GM12878 (cell line): ENCODE measurements around the gene MPHOSPH9. TPM values are rescaled to one million over a fixed set of nuclear protein-coding genes. Genes with fewer than 3 reads are reported as not detected.

Source experiments
- ATAC-seq: fragments of 200-7000 bp; cut with Tn5 transposase; 3 replicates; pipeline ENCODE4 v1.9.1; 2020; ENCODE audit warnings: mild to moderate bottlenecking, moderate library complexity
- BruUV-seq: library from RNA; stranded (reverse); fragments of 400-500 nt; replicated peaks from 2 replicates; lab custom pipeline; 2021; lab: Mats Ljungman, UMichigan
- CTCF ChIA-PET: fragments of 300-600 bp; sonication (Branson Sonifier 250); formaldehyde crosslinking; extraction: SDS; loops from one replicate; lab custom pipeline; 2021; ENCODE audit warnings: inconsistent platforms; lab: Yijun Ruan, JAX
- POLR2A ChIA-PET: fragments of 350-600 bp; formaldehyde crosslinking; extraction: SDS; loops from one replicate; lab custom pipeline; 2021; ENCODE audit warnings: inconsistent platforms; lab: Charles Lee
- RAD21 ChIA-PET: fragments of 300-600 bp; sonication (Branson Sonifier 250); formaldehyde crosslinking; loops from one replicate; lab custom pipeline; 2023; ENCODE audit warnings: antibody characterized with exemption; ENCODE audit not compliant: unreplicated experiment; lab: Charles Lee
- SMC1A ChIA-PET: fragments of 300-600 bp; sonication (Branson Sonifier 250); formaldehyde crosslinking; loops from one replicate; lab custom pipeline; 2023; ENCODE audit not compliant: unreplicated experiment, uncharacterized antibody; lab: Charles Lee
- DNase-seq: peaks from one replicate; pipeline ENCODE4 v3.0.0-alpha.2; 2011; ENCODE audit warnings: low read depth, low spot score
- FAIRE-seq: peaks from 3 replicates; lab custom pipeline; 2011; peaks lifted over from hg19 to GRCh38; lab: Jason Lieb, UNC
- H2AFZ ChIP-seq: 2 replicates; pipeline ENCODE4 v1.6.0; 2011; ENCODE audit warnings: low read depth, low read length, control low read depth; ENCODE audit not compliant: control insufficient read depth
- H3K27ac ChIP-seq: 2 replicates; pipeline ENCODE4 v1.5.1; 2011; ENCODE audit warnings: control low read depth; ENCODE audit not compliant: control insufficient read depth, insufficient read depth
- H3K27me3 ChIP-seq, 2 experiments: replicated peaks in 1 of 2; 2 replicates each; pipeline versions ENCODE4 v1.6.0 to v1.6.1; 2011; ENCODE audit warnings: low read length in 1 of 2; ENCODE audit not compliant: control insufficient read depth in 2 of 2, insufficient read depth in 2 of 2
- H3K36me3 ChIP-seq, 2 experiments: 2 replicates each; pipeline ENCODE4 v1.5.1; 2011; ENCODE audit warnings: low read length in 1 of 2; ENCODE audit not compliant: control insufficient read depth in 2 of 2, insufficient read depth in 2 of 2
- H3K4me1 ChIP-seq: 2 replicates; pipeline ENCODE4 v1.6.1; 2011; ENCODE audit warnings: mild to moderate bottlenecking, low read length, moderate library complexity, mixed read lengths; ENCODE audit not compliant: control insufficient read depth, insufficient read depth
- H3K4me2 ChIP-seq: 2 replicates; pipeline ENCODE4 v1.6.0; 2011; ENCODE audit warnings: control low read depth; ENCODE audit not compliant: control insufficient read depth, insufficient read depth
- H3K4me3 ChIP-seq: fragments of 200-600 bp; sonication (generic); 2 replicates; pipeline ENCODE4 v1.5.1; 2016
- H3K79me2 ChIP-seq: 2 replicates; pipeline ENCODE4 v1.6.0; 2011; ENCODE audit warnings: low read length; ENCODE audit not compliant: control insufficient read depth, insufficient read depth
- H3K9ac ChIP-seq: 2 replicates; pipeline ENCODE4 v1.8.0; 2011; ENCODE audit warnings: low read length, control low read depth, mixed read lengths; ENCODE audit not compliant: control insufficient read depth, insufficient read depth
- H3K9me3 ChIP-seq: replicated peaks from 3 replicates; pipeline ENCODE4 v1.5.1; 2011; ENCODE audit warnings: mild to moderate bottlenecking, low read length; ENCODE audit not compliant: control insufficient read depth, insufficient read depth
- H4K20me1 ChIP-seq: 2 replicates; pipeline ENCODE4 v1.6.0; 2011; ENCODE audit not compliant: control insufficient read depth, insufficient read depth
- BRCA1 ChIP-seq: IDR thresholded peaks from 2 replicates; pipeline ENCODE4 v1.6.1; 2011; ENCODE audit warnings: low read depth, low read length, improper control_type of control experiment
- HDGF ChIP-seq: fragments of 450-650 bp; IDR thresholded peaks from 2 replicates; pipeline ENCODE4 v1.6.1; 2016; ENCODE audit warnings: antibody characterized with exemption
- KAT2A ChIP-seq: conservative IDR thresholded peaks from 2 replicates; pipeline ENCODE4 v1.6.1; 2011; ENCODE audit warnings: low read depth, low read length; ENCODE audit not compliant: control insufficient read depth
- RFX5 ChIP-seq: IDR thresholded peaks from 2 replicates; pipeline ENCODE4 v1.6.1; 2011; ENCODE audit warnings: low read depth, low read length, improper control_type of control experiment
- SMAD5 ChIP-seq: IDR thresholded peaks from 2 replicates; pipeline ENCODE4 v1.6.1; 2016; ENCODE audit warnings: antibody characterized with exemption, low read depth
- SRF ChIP-seq, 2 experiments: IDR thresholded peaks; 2 replicates each; pipeline ENCODE4 v1.6.1; 2011; ENCODE audit warnings: low read depth in 2 of 2, low read length in 2 of 2, mild to moderate bottlenecking in 1 of 2, moderate library complexity in 1 of 2
- STAT1 ChIP-seq: fragments of 450-650 bp; conservative IDR thresholded peaks from 2 replicates; pipeline ENCODE4 v1.6.1; 2014; ENCODE audit warnings: antibody characterized with exemption, mild to moderate bottlenecking
- TCF12 ChIP-seq: IDR thresholded peaks from 2 replicates; pipeline ENCODE4 v1.6.1; 2011; ENCODE audit warnings: low read depth, mild to moderate bottlenecking, low read length
- WRNIP1 ChIP-seq: IDR thresholded peaks from 2 replicates; pipeline ENCODE4 v1.6.1; 2011; ENCODE audit warnings: low read depth, low read length, improper control_type of control experiment, borderline replicate concordance
- ZNF622 ChIP-seq: fragments of 450-650 bp; IDR thresholded peaks from 2 replicates; pipeline ENCODE4 v1.6.1; 2017; ENCODE audit warnings: mild to moderate bottlenecking, inconsistent platforms
- WGBS: methylation state at CpG from one replicate; pipeline ENCODE4 v1.1.6; 2016; ENCODE audit warnings: low lambda C conversion rate; ENCODE audit not compliant: insufficient replicate concordance, insufficient coverage; ENCODE audit errors: missing lambda C conversion rate; 5-methylcytosine and 5-hydroxymethylcytosine counted together
- in situ Hi-C: fragments of 300-500 bp; cut with MboI; formaldehyde crosslinking; loops from 9 replicates; pipeline ENCODE4 v1.14.3; 2018; ENCODE audit warnings: mixed read lengths
- intact Hi-C: fragments of 100-400 bp; cut with micrococcal nuclease; formaldehyde crosslinking; loops from one replicate; pipeline ENCODE4 v1.14.2; 2022; ENCODE audit not compliant: unreplicated experiment
- polyA plus RNA-seq, 11 experiments: library from polyadenylated mRNA; depleted of rRNA in 4 of 11; unstranded in 6 of 11; stranded (reverse) in 5 of 11; fragments of >200 nt; fragmentation: Nextera tagmentation in 4 of 11; fragmentation: Illumina TruSeq in 1 of 11; extraction: Ambion mirVana in 4 of 11; extraction: Trizol in 1 of 11; gene quantifications; 1 replicate in 1 of 11; 2 replicates in 10 of 11; pipeline versions ENCODE4 v1.2.1 to v1.2.3, GENCODE V29; 2011 to 2016; ENCODE audit warnings: inconsistent platforms in 2 of 11, missing spikeins in 2 of 11, low read depth in 1 of 11
- total RNA-seq, 4 experiments: library from RNA; depleted of rRNA in 3 of 4; stranded (reverse); fragments of >200 nt in 3 of 4; fragmentation: Illumina TruSeq in 1 of 4; extraction: Trizol in 1 of 4; gene quantifications; 2 replicates each; pipeline versions ENCODE4 v1.2.1 to v1.2.3, GENCODE V29; 2013 to 2021
- TF ChIP-seq, protein P1 (sequence below): IDR thresholded peaks from 2 replicates; pipeline ENCODE4 v1.6.1; 2012; ENCODE audit warnings: mild to moderate bottlenecking, low read depth, low read length
- TF ChIP-seq, protein P2 (sequence below): IDR thresholded peaks from 2 replicates; pipeline ENCODE4 v1.6.1; 2011; ENCODE audit warnings: low read depth, low read length, improper control_type of control experiment, borderline replicate concordance
- TF ChIP-seq, protein P3 (sequence below): fragments of 450-650 bp; IDR thresholded peaks from 2 replicates; pipeline ENCODE4 v1.6.1; 2018; ENCODE audit warnings: mild to moderate bottlenecking, low read depth, moderate library complexity; ENCODE audit not compliant: partially characterized antibody

Gene MPHOSPH9
- total and polyA plus RNA-seq, 10 of the 15 experiments (the other 5 are each of a cell fraction or from before 2014, with no cell fraction given) = 11.5 to 72.2 (median 45.7) TPM

DNA sequence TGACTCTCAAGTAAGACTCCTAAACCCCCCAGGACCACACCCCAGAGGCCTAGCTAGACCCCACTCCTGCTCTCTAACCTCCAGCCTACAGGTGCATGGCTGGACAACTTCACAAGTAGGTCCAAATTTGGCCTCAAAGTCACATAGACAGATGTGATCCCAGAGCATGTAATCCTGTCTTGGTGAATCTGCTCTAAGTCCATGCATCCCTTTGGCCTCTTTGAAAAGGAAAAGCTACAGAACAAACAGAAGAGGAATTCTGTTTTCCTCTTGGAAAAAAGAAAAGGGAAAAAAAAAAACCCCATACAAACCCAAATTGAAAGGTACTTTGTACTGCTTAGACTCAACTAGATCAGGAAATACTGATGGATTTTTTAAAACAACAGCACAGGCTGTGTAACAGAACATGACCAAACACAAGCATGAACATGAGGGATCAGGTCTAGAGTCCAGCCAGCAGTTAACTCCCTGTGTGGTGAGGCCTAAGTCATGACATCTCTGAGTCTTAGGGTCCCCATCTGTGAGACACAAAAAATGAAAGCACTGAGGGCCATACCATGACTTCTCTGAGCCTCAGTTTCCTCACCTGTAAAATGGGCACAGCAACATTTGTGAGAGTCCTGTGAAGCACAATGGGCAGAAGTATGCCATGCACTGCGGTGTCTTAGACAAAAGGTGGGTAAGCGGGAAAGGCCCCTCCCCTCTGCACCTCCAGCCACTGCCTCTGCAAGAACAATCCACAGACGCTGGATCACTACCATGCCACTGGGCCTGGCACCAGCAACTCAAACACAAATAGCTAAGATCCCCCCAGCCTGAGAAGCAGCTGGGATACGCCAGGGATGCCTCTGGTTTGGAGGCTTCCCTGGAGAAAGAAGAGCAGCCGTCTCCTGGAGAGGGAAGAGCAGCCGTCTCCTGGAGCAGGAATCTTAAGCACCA is 92.0 kb downstream of the MPHOSPH9 start:
- FAIRE-seq (no peak), DNase-seq (no peak), ATAC-seq (no peak)
- H3K27ac ChIP-seq = no peak overlapping the region
- no peak overlapping the region for H3K9ac ChIP-seq
- no peaks in the 10 kb centered on the region for H3K9me3 ChIP-seq
- no peaks in the 10 kb centered on the region for H4K20me1 ChIP-seq
- no peak overlapping the region for H3K4me3 ChIP-seq
- ChIA-PET SMC1A (no interaction called here), CTCF (no interaction called here), POLR2A (no interaction called here), RAD21 (no interaction called here)
- no peaks in the 10 kb centered on the region for H3K79me2 ChIP-seq
- H3K27me3 ChIP-seq = no peaks in the 10 kb centered on the region
- intact Hi-C loops = no loop called here
- in situ Hi-C loops = no loop called here
- TF ChIP-seq SMAD5 (no peak), TCF12 (no peak), BRCA1 (no peak), KAT2A (no peak), STAT1 (no peak), WRNIP1 (no peak), SRF (IDR thresholded peaks at IDR 0.05; ENCODE audit: low read depth in 2 of 2, low read length in 2 of 2) (no peak), ZNF622 (no peak), HDGF (no peak), RFX5 (no peak)
- TF ChIP-seq, protein P1, sequence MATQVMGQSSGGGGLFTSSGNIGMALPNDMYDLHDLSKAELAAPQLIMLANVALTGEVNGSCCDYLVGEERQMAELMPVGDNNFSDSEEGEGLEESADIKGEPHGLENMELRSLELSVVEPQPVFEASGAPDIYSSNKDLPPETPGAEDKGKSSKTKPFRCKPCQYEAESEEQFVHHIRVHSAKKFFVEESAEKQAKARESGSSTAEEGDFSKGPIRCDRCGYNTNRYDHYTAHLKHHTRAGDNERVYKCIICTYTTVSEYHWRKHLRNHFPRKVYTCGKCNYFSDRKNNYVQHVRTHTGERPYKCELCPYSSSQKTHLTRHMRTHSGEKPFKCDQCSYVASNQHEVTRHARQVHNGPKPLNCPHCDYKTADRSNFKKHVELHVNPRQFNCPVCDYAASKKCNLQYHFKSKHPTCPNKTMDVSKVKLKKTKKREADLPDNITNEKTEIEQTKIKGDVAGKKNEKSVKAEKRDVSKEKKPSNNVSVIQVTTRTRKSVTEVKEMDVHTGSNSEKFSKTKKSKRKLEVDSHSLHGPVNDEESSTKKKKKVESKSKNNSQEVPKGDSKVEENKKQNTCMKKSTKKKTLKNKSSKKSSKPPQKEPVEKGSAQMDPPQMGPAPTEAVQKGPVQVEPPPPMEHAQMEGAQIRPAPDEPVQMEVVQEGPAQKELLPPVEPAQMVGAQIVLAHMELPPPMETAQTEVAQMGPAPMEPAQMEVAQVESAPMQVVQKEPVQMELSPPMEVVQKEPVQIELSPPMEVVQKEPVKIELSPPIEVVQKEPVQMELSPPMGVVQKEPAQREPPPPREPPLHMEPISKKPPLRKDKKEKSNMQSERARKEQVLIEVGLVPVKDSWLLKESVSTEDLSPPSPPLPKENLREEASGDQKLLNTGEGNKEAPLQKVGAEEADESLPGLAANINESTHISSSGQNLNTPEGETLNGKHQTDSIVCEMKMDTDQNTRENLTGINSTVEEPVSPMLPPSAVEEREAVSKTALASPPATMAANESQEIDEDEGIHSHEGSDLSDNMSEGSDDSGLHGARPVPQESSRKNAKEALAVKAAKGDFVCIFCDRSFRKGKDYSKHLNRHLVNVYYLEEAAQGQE = no peak
- TF ChIP-seq, protein P2, sequence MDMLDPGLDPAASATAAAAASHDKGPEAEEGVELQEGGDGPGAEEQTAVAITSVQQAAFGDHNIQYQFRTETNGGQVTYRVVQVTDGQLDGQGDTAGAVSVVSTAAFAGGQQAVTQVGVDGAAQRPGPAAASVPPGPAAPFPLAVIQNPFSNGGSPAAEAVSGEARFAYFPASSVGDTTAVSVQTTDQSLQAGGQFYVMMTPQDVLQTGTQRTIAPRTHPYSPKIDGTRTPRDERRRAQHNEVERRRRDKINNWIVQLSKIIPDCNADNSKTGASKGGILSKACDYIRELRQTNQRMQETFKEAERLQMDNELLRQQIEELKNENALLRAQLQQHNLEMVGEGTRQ = no peak
- TF ChIP-seq, protein P3, sequence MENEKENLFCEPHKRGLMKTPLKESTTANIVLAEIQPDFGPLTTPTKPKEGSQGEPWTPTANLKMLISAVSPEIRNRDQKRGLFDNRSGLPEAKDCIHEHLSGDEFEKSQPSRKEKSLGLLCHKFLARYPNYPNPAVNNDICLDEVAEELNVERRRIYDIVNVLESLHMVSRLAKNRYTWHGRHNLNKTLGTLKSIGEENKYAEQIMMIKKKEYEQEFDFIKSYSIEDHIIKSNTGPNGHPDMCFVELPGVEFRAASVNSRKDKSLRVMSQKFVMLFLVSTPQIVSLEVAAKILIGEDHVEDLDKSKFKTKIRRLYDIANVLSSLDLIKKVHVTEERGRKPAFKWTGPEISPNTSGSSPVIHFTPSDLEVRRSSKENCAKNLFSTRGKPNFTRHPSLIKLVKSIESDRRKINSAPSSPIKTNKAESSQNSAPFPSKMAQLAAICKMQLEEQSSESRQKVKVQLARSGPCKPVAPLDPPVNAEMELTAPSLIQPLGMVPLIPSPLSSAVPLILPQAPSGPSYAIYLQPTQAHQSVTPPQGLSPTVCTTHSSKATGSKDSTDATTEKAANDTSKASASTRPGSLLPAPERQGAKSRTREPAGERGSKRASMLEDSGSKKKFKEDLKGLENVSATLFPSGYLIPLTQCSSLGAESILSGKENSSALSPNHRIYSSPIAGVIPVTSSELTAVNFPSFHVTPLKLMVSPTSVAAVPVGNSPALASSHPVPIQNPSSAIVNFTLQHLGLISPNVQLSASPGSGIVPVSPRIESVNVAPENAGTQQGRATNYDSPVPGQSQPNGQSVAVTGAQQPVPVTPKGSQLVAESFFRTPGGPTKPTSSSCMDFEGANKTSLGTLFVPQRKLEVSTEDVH = no peak
- WGBS = 77% methylated on average over 6 of the region's 6 CpGs
- no peak overlapping the region for H2AFZ ChIP-seq
- BruUV-seq = no TSS peak
- no peaks in the 10 kb centered on the region for H3K4me1 ChIP-seq
- H3K4me2 ChIP-seq = no peak overlapping the region
- no peaks in the 10 kb centered on the region for H3K36me3 ChIP-seq
